Choroid plexus epithelial cell (primary cell): ENCODE measurements around the gene BAZ2B.

Source experiments
- DNase-seq: peaks from one replicate; pipeline ENCODE4 v3.0.0-alpha.2; 2010; ENCODE audit warnings: low read depth
- H3K4me3 ChIP-seq: 2 replicates; pipeline ENCODE4 v1.5.1; 2011; ENCODE audit warnings: low read depth, mild to moderate bottlenecking, control low read depth, low read length, moderate library complexity
- CTCF ChIP-seq: conservative IDR thresholded peaks from 2 replicates; pipeline ENCODE4 v1.5.1; 2011; ENCODE audit warnings: low read depth, mild to moderate bottlenecking, control low read depth, inconsistent platforms, low read length, moderate library complexity

The BAZ2B gene

GRCh38 chr2:159551806-159552205 is 64.5 kb downstream of the BAZ2B start:
- H3K4me3 ChIP-seq: no peak overlapping the region
- DNase-seq: no peak
- no peak for TF ChIP-seq CTCF

GRCh38 chr2:159550231-159550630 is 66.1 kb downstream of the BAZ2B start:
- no peak for DNase-seq
- no peak overlapping the region for H3K4me3 ChIP-seq
- no peak for TF ChIP-seq CTCF

GRCh38 chr2:159549234-159549633 is 67.1 kb downstream of the BAZ2B start:
- peak; percentile 18 for DNase-seq
- no peak for TF ChIP-seq CTCF
- no peak overlapping the region for H3K4me3 ChIP-seq

DNA sequence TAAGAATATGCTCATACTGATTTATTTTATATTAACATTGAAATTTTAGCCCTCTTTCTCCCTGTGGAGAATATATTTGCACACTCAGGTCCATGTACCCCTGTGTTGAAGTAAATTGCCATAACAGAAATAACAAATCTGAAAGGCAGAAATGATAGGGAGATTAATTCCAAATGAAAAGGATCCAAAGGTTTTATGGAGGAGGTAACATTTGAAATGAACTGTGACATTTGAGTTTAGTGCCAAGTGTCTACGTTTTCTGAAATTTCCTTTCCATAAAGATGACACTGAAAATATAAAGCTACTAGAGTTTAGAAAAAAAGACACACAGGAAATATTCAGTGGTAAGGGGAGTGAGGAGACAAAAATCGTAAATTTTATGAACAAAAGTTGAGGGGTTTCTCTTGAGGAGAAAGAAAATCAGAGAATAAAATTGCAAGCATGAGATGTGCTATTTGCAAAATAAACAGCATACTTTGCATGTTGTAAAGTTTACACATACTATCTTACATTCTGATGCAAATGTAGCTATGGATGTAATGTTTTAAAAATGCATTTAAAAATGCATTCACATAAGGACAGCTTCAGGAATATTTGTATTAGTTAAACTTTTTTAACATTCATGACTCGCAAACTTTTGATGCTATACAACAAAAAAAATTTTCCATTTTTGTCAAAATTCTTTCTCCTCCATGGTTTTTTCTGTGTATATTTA is 69.5 kb downstream of the BAZ2B start:
- TF ChIP-seq CTCF: no peak
- no peak for DNase-seq
- no peak overlapping the region for H3K4me3 ChIP-seq

DNA sequence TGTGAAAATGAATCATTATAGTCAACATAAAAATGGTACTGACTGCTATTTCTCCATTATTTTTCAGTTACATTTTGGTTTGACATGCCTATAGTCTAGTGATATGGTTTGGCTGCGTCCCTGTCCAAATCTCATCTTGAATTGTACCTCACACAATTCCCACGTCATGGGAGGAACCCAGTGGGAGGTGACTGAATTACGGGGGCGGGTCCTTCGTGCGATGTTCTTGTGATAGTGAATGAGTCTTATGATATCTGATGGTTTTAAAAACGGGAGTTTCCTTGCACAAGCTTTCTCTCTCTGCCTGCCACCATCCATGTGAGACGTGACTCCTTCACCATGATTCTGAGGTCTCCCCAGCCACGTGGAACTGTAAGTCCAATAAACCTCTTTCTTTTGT is 70.3 kb downstream of the BAZ2B start:
- no peak for DNase-seq
- no peak overlapping the region for H3K4me3 ChIP-seq
- no peak for TF ChIP-seq CTCF

DNA sequence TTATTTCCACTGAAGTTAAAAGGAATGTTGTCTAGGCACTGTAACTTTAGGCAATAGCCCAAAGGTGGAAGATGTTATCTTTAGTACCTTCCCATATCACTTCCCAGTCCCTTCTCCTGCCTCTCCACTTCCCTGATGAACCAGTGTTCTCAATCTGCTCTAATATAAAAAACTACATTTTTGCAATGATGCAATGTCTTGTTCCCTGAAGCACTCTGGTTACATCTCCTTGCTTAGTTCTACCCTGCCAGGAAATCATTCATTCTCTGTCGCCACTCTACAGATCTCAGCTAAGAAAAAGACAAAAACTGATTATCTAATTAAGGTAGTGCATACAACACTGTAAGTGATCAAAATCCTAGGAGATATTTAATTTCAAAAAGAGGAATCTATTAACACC is 71.3 kb downstream of the BAZ2B start:
- TF ChIP-seq CTCF: no peak
- no peak overlapping the region for H3K4me3 ChIP-seq
- peak; percentile 21 for DNase-seq

GRCh38 chr2:159542101-159542500 is 74.2 kb downstream of the BAZ2B start:
- no peak for TF ChIP-seq CTCF
- no peak overlapping the region for H3K4me3 ChIP-seq
- no peak for DNase-seq
